Testis (tissue), 2 donors: ENCODE data around the gene AP1M1.

Experiments used
- POLR2A ChIP-seq: fragments of 450-650 bp; IDR thresholded peaks from one replicate; pipeline ENCODE4 v1.6.1; 2017; ENCODE audit warnings: antibody characterized with exemption, mild to moderate bottlenecking, moderate library complexity
- TF ChIP-seq, protein P1 (sequence below), 3 experiments: fragments of 450-650 bp in 2 of 3; fragments of 200-600 bp in 1 of 3; sonication (generic) in 1 of 3; IDR thresholded peaks; one replicate each; pipeline ENCODE4 v1.5.1; 2016 to 2019; ENCODE audit warnings: antibody characterized with exemption in 3 of 3, mild to moderate bottlenecking in 2 of 3, moderate library complexity in 1 of 3

DNA sequence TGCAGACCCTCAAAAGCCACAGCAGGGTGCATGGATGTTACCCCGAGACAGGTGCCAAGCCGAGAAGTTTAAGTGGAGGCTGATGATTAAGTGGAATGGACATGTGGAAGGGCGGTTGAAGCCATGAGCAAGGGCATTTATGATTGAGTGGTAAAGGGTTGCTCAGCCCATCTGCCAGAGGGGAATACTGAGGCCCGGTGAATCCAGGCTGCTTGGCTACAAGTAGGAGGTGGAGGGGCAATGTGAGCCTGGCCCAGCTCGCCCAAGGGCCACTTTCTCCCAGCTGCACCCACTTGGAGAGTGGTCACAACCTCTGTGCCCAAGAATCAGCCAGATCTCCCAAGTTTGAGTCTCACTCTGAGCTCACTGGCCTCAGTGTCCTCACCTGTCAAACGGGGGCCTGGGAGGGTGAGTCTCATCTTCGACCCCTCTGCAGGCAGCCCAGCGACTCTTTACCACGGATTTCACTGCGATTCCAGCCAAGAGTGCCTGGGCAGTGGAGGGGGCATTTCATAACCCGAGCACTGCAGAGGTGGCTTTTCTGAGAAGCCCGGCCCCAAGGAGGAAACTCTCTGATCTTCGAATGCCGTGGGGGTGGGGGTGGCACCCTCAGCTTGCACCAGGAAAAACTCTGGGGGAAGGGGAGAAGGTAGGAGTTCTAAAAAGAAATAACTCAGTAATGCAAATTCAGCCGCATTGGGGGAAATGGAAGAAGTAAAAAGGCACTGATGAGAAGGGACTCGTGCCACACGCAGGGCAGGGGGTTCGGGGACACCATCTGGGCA is 64.1 kb downstream of the AP1M1 start:
- no peak for TF ChIP-seq POLR2A
- TF ChIP-seq, protein P1, sequence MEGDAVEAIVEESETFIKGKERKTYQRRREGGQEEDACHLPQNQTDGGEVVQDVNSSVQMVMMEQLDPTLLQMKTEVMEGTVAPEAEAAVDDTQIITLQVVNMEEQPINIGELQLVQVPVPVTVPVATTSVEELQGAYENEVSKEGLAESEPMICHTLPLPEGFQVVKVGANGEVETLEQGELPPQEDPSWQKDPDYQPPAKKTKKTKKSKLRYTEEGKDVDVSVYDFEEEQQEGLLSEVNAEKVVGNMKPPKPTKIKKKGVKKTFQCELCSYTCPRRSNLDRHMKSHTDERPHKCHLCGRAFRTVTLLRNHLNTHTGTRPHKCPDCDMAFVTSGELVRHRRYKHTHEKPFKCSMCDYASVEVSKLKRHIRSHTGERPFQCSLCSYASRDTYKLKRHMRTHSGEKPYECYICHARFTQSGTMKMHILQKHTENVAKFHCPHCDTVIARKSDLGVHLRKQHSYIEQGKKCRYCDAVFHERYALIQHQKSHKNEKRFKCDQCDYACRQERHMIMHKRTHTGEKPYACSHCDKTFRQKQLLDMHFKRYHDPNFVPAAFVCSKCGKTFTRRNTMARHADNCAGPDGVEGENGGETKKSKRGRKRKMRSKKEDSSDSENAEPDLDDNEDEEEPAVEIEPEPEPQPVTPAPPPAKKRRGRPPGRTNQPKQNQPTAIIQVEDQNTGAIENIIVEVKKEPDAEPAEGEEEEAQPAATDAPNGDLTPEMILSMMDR (IDR thresholded peaks at IDR 0.05), result no peak
